GM19193 (cell line): ENCODE results near the gene FGFR3.

Source experiments
- POLR2A ChIP-seq: IDR thresholded peaks from 4 replicates; pipeline ENCODE4 v1.6.1; 2011; ENCODE audit not compliant: insufficient read depth, insufficient read length; ENCODE audit errors: extremely low read depth

The FGFR3 gene

DNA sequence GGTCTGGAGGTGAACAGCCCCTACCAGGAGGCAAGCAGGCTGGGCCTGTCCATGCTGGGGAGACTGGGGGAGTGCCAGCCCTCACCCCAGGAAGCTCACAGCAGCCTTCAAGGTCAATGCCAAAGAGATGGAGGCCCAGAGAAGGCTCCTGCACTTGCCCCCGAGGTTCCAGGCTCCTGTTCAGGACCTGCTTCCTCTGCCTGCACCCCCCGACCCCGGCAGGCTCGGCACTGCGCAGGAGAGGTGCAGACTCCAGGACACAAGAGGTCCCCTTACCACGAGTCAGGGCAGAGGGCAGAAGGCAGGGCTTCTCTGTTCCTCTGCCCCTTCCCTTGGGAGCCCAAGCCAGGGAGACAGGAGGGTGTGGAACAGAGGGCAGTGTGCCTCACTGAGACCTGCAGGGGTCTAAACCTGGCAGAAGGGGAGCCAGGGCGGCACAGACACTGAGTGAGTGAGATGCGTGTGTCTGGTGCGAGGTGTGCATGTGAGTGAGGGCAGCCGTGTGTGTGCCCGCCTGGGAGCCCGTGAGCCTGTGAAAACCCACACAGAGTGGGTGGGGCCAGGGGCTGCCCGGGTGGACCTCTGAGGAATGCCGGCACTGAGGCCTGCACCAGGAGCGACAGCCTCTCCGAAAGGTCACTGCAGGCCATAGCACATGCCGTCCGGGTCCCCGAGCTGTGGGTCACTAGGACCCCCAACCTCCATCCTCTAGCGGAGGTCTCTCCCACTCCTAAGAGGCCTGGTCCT is 30.7 kb upstream of the FGFR3 start:
- no peak for TF ChIP-seq POLR2A

GRCh38 chr4:1763070-1763549 is 30.0 kb upstream of the FGFR3 start:
- TF ChIP-seq POLR2A, result no peak

GRCh38 chr4:1763550-1764080 is 29.5 kb upstream of the FGFR3 start:
- no peak for TF ChIP-seq POLR2A

DNA sequence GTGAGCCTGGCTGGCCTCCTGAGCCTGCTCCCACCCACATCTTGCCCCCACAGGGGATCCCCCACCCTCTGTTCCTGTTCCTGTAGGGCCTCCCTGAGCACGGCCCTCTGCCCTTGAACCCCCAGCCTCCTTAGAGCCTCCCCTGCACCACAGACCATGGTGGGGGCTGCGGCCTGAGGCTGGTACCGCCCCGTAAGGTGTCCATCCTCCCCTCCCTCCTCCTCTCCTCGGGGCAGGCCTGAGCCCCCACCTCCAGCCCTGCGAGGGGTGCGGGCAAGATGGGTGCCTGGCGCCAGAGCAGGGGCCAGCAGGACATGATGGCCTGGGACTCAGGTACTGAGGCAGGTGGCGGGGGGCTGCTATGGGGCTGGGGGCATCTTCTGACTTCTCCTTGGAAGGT is 28.4 kb upstream of the FGFR3 start:
- TF ChIP-seq POLR2A, result no peak

DNA sequence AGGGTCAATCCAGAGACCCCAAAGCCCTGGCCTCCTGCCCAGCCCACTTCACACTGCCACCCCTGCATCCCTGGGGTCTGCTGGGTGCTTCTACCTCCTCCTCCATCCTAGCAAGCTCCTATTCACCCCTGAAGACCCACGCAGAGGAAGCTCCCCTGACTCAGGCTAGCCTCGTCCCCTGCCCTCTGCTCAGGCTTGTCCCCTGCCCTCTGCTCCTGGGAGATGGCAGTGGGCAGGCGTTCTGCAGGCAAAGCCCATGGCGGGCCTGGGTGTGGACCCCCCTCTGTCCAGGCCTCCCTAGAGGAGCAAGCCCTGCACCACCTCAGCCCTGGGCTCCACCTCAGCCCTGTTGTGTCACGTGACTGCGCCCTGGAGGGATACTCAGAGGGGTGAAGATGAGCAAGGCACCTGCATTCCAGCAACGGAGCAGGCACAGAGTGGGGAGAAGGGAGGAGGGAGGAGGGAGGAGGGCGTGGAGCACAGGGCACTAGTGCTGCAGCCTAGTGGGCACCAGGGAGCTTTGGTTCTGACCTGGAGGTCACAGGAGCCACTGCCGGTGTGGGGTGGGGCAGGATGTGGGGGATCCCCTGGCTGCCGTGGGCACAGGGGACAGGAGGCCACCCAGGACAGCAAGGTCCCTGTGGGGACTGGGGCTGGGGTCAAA is 27.6 kb upstream of the FGFR3 start:
- TF ChIP-seq POLR2A, result no peak

- TF ChIP-seq POLR2A, result no peak
Measured at GRCh38 chr4:1766106-1767060, 26.7 kb upstream of the FGFR3 start.

GRCh38 chr4:1767061-1767769 is 25.9 kb upstream of the FGFR3 start:
- no peak for TF ChIP-seq POLR2A

GRCh38 chr4:1767770-1768366 is 25.2 kb upstream of the FGFR3 start:
- TF ChIP-seq POLR2A, result no peak

- no peak for TF ChIP-seq POLR2A
Measured at GRCh38 chr4:1768367-1769034, 24.6 kb upstream of the FGFR3 start.

GRCh38 chr4:1769692-1770091 is 23.4 kb upstream of the FGFR3 start:
- no peak for TF ChIP-seq POLR2A

DNA sequence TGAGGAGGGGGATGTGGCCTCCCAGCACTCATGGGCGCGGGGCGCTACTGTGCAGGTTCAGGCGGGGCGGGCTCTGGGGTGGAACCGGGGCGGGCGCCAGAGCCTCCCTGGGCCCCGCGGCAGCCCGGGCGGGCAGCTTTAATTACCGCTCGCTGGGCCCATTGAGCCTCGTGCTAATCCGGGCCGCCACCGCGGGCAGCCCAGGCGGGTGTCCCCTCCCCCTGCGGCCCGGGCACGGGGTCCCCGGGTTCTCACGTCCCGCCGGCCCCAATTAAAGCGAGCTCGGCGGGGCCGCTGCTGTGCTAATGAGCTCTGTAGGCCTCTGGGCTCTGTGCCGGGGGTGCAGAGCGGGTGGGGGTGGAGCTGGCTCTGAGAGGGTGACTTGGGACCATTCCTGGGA is 22.8 kb upstream of the FGFR3 start:
- TF ChIP-seq POLR2A, result no peak

- no peak for TF ChIP-seq POLR2A
Measured at GRCh38 chr4:1770791-1771231, 22.3 kb upstream of the FGFR3 start.

DNA sequence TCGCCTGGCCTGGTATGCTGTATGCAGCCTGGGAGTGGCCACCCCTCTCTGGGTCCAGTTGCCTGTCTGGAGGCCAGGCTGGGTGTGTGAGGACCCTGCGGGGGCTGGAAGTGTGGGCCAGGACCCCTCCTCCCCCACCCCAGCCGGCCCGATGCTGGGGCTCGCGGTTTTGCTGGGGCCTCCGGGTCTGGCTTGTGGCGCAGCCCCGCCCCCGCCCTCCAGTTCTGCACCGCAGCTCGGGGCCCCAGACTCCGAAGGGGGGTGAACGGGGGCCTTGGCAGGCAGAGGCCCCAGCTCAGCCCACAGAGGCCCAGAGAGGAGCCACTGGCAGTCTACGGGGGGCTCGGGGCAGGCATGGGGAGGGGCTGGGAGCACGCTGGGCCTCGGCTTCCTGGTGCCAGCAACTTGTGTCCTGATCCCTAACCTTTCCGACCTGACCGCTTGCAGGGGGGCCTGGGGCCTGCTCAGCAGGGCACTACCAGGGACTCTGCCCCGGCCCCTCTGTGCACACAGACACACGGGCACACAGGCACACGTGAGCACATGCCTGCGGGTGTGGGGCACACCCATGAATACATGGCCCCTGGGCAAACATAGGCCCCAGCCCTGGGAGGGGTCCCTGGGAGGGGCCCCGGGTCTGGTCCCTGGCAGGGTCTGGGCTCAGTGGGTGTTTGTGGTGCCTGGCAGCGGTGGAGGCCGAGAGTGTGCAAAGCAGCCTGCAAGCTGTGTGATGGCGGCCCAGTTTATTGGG is 21.4 kb upstream of the FGFR3 start:
- TF ChIP-seq POLR2A, result no peak

DNA sequence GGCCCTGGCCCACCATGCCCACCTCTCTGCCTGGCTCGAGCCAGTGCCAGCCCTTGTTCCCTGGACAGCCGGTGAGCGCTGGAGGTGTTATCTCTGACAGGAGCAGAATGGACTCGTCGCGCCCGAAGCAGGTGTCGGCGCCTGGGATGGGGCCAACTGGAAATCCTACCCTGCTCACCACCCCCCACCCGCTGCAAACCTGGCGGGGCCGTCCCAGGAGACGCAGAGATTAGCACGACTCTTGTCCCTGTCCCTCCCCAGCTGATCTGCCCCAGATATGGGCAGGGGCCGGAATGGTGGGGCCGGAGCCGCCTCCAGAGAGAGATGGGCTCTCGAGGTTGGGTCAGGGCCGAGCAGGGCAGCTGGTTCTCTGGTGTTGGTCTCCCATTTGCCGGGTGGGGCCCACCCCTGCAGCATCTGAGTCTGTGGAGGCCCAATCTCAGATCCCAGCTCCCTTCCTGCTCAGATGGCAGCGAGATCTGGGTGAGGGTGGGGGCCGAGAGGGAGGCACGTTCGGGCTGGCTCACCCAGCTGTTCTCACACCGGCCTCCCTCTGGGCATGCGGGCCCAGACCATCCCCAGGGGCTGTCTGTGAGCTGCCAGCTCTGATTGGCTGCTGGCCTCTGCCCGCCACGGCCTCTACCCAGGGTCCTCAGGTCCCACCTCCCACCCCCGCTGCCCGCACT is 20.1 kb upstream of the FGFR3 start:
- TF ChIP-seq POLR2A, result no peak
